GM21367 (cell line): ENCODE measurements around the gene SPDYE2.
"Not testable (repeated sequence)": the region's sequence is repeated elsewhere in the genome, so short reads cannot be mapped to it uniquely, and the experiment has no call there.

ENCODE experiments used
- ATAC-seq: cut with Tn5 transposase; IDR thresholded peaks from one replicate; pipeline ENCODE4 v1.9.1; 2021; ENCODE audit not compliant: unreplicated experiment

The SPDYE2 gene

GRCh38 chr7:102550808-102551422 lies at the start of gene SPDYE2:
Gene SPDYE2 (plus strand): TSS chr7:102551226. CDS start chr7:102553256, 2,030 bp downstream.
- not testable (repeated sequence) for ATAC-seq

GRCh38 chr7:102503141-102503540 lies 47.9 kb upstream of the SPDYE2 start:
- ATAC-seq = not testable (repeated sequence)

- ATAC-seq = not testable (repeated sequence)
Measured at GRCh38 chr7:102505298-102506185, 45.5 kb upstream of the SPDYE2 start.

GRCh38 chr7:102507410-102508088 lies 43.5 kb upstream of the SPDYE2 start:
- ATAC-seq = not testable (repeated sequence)

GRCh38 chr7:102510575-102510974 lies 40.5 kb upstream of the SPDYE2 start:
- ATAC-seq = not testable (repeated sequence)

GRCh38 chr7:102511860-102512522 lies 39.0 kb upstream of the SPDYE2 start:
- ATAC-seq = peak; percentile 37

GRCh38 chr7:102512642-102513221 lies 38.3 kb upstream of the SPDYE2 start:
- ATAC-seq = not testable (repeated sequence)

GRCh38 chr7:102514881-102515721 lies 35.9 kb upstream of the SPDYE2 start:
- ATAC-seq = peak; percentile 60

- ATAC-seq = not testable (repeated sequence)
Measured at GRCh38 chr7:102515889-102516288, 35.1 kb upstream of the SPDYE2 start.

- not testable (repeated sequence) for ATAC-seq
Measured at GRCh38 chr7:102516951-102517350, 34.1 kb upstream of the SPDYE2 start.

- ATAC-seq = peak; percentile 59
Measured at GRCh38 chr7:102517550-102518147, 33.4 kb upstream of the SPDYE2 start, which contains the start of gene RASA4B. Gene RASA4B (minus strand): TSS chr7:102517777. CDS start chr7:102517710, 67 bp downstream.

GRCh38 chr7:102520797-102521196 lies 30.2 kb upstream of the SPDYE2 start:
- not testable (repeated sequence) for ATAC-seq

GRCh38 chr7:102524803-102525202 lies 26.2 kb upstream of the SPDYE2 start:
- not testable (repeated sequence) for ATAC-seq

- not testable (repeated sequence) for ATAC-seq
Measured at GRCh38 chr7:102527182-102527581, 23.8 kb upstream of the SPDYE2 start.

GRCh38 chr7:102527822-102528793 lies 22.9 kb upstream of the SPDYE2 start:
- ATAC-seq = not testable (repeated sequence)

GRCh38 chr7:102531583-102531982 lies 19.4 kb upstream of the SPDYE2 start:
- ATAC-seq = not testable (repeated sequence)

- not testable (repeated sequence) for ATAC-seq
Measured at GRCh38 chr7:102532127-102532526, 18.9 kb upstream of the SPDYE2 start.
